GM19238 (cell line): Measurements from ENCODE around the gene WDR19.

Experiments used
- DNase-seq: peaks from one replicate; pipeline ENCODE4 v3.0.0; 2011; ENCODE audit warnings: low spot score; ENCODE audit not compliant: insufficient read length

WDR19 gene

GRCh38 chr4:39295784-39296183, 113.5 kb downstream of the WDR19 start:
- DNase-seq: no peak

- no peak for DNase-seq
Observed at GRCh38 chr4:39302901-39303300, 120.6 kb downstream of the WDR19 start.

- no peak for DNase-seq
Observed at GRCh38 chr4:39303871-39304270, 121.5 kb downstream of the WDR19 start.

GRCh38 chr4:39304651-39305050, 122.3 kb downstream of the WDR19 start:
- DNase-seq: no peak

GRCh38 chr4:39305912-39306677, 123.8 kb downstream of the WDR19 start:
- no peak for DNase-seq

- no peak for DNase-seq
Observed at GRCh38 chr4:39308611-39309010, 126.3 kb downstream of the WDR19 start.

- DNase-seq: no peak
Observed at GRCh38 chr4:39312816-39313215, 130.5 kb downstream of the WDR19 start.

GRCh38 chr4:39319676-39320075, 137.3 kb downstream of the WDR19 start:
- DNase-seq: no peak

GRCh38 chr4:39320381-39321115, 138.2 kb downstream of the WDR19 start:
- no peak for DNase-seq

GRCh38 chr4:39323821-39324220, 141.5 kb downstream of the WDR19 start:
- DNase-seq: no peak

- DNase-seq: no peak
Observed at GRCh38 chr4:39324446-39324845, 142.1 kb downstream of the WDR19 start.

GRCh38 chr4:39324897-39325613, 142.7 kb downstream of the WDR19 start:
- no peak for DNase-seq

GRCh38 chr4:39326468-39326977, 144.2 kb downstream of the WDR19 start:
- DNase-seq: no peak

GRCh38 chr4:39330353-39330752, 148.0 kb downstream of the WDR19 start:
- DNase-seq: no peak

- DNase-seq: no peak
Observed at GRCh38 chr4:39331191-39331590, 148.9 kb downstream of the WDR19 start.
